ENCODE results near the gene GNG5.
"Not testable (repeated sequence)": the region's sequence is repeated elsewhere in the genome, so short reads cannot be mapped to it uniquely, and the experiment has no call there.

Gene GNG5

GRCh38 chr1:84506002-84506728 is at the start of gene GNG5, which contains the start of gene SPATA1:
Gene GNG5 (minus strand): TSS chr1:84506581. CDS start chr1:84506091, 490 bp downstream.
Gene SPATA1 (plus strand): TSS chr1:84506386. CDS start chr1:84516360, 9,974 bp downstream.
- peak; percentile 77 for DNase-seq

- DNase-seq, result no peak
Measured at GRCh38 chr1:84550826-84551225, 44.4 kb upstream of the GNG5 start.

- DNase-seq, result no peak
Measured at GRCh38 chr1:84541679-84542078, 35.3 kb upstream of the GNG5 start.

GRCh38 chr1:84540759-84541158 is 34.4 kb upstream of the GNG5 start:
- DNase-seq, result no peak

- DNase-seq, result no peak
Measured at GRCh38 chr1:84539972-84540371, 33.6 kb upstream of the GNG5 start.

GRCh38 chr1:84538599-84538998 is 32.2 kb upstream of the GNG5 start:
- no peak for DNase-seq

- no peak for DNase-seq
Measured at GRCh38 chr1:84525779-84526178, 19.4 kb upstream of the GNG5 start.

- no peak for DNase-seq
Measured at GRCh38 chr1:84524590-84524989, 18.2 kb upstream of the GNG5 start.

- DNase-seq, result no peak
Measured at GRCh38 chr1:84510668-84511067, 4.3 kb upstream of the GNG5 start.

GRCh38 chr1:84510165-84510564 is 3.8 kb upstream of the GNG5 start:
- no peak for DNase-seq

- DNase-seq, result no peak
Measured at GRCh38 chr1:84509029-84509428, 2.6 kb upstream of the GNG5 start.

- DNase-seq, result no peak
Measured at GRCh38 chr1:84508510-84508909, 2.1 kb upstream of the GNG5 start.

GRCh38 chr1:84507887-84508286 is 1.5 kb upstream of the GNG5 start:
- DNase-seq, result not testable (repeated sequence)

GRCh38 chr1:84506729-84507453 is 510 bp upstream of the GNG5 start:
- no peak for DNase-seq

- DNase-seq, result peak; percentile 23
Measured at GRCh38 chr1:84505493-84506001, 834 bp downstream of the GNG5 start.

- no peak for DNase-seq
Measured at GRCh38 chr1:84504580-84505492, 1.5 kb downstream of the GNG5 start.

- DNase-seq, result no peak
Measured at GRCh38 chr1:84502927-84503326, 3.5 kb downstream of the GNG5 start.

GRCh38 chr1:84497631-84498275 is 8.6 kb downstream of the GNG5 start:
- no peak for DNase-seq

GRCh38 chr1:84496498-84496897 is 9.9 kb downstream of the GNG5 start:
- DNase-seq, result no peak

GRCh38 chr1:84493747-84494146 is 12.6 kb downstream of the GNG5 start:
- no peak for DNase-seq

GRCh38 chr1:84492726-84493125 is 13.7 kb downstream of the GNG5 start:
- no peak for DNase-seq

GRCh38 chr1:84489766-84490165 is 16.6 kb downstream of the GNG5 start:
- no peak for DNase-seq

- DNase-seq, result no peak
Measured at GRCh38 chr1:84488107-84488506, 18.3 kb downstream of the GNG5 start.

All from NCI-H2029 treated with DMSO at 0.1 percent for 48 hours (cell line).